SK-N-SH treated with all-trans-retinoic acid at 6 μM for 48 hours (cell line): ENCODE data around the gene C6orf136.

Experiments used
- ARNTL ChIP-seq: fragments of 450-650 bp; formaldehyde crosslinking; IDR thresholded peaks from 2 replicates; pipeline ENCODE4 v1.5.0; 2020; ENCODE audit warnings: low read depth, mild to moderate bottlenecking, moderate library complexity, borderline replicate concordance
- GLIS3 ChIP-seq: fragments of 250-450 bp; sonication (Bioruptor Pico); IDR thresholded peaks from 2 replicates; pipeline ENCODE4 v1.5.0; 2020; ENCODE audit warnings: mild to moderate bottlenecking, moderate library complexity
- ISL1 ChIP-seq: fragments of 250-450 bp; sonication (Bioruptor Pico); IDR thresholded peaks from 2 replicates; pipeline ENCODE4 v2.1.2; 2022; ENCODE audit warnings: mild to moderate bottlenecking, moderate library complexity

GRCh38 chr6:30626484-30627366, 20.2 kb upstream of the C6orf136 start, which contains the start of gene ATAT1:
- no peak for TF ChIP-seq ARNTL
- no peak; the same call in 1 of the 2 replicates for TF ChIP-seq GLIS3
- TF ChIP-seq ISL1 (CRISPR knock-in tag): no peak
